ENCODE data around the gene CREB3L2.

Gene CREB3L2, protein sequence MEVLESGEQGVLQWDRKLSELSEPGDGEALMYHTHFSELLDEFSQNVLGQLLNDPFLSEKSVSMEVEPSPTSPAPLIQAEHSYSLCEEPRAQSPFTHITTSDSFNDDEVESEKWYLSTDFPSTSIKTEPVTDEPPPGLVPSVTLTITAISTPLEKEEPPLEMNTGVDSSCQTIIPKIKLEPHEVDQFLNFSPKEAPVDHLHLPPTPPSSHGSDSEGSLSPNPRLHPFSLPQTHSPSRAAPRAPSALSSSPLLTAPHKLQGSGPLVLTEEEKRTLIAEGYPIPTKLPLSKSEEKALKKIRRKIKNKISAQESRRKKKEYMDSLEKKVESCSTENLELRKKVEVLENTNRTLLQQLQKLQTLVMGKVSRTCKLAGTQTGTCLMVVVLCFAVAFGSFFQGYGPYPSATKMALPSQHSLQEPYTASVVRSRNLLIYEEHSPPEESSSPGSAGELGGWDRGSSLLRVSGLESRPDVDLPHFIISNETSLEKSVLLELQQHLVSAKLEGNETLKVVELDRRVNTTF

DNA sequence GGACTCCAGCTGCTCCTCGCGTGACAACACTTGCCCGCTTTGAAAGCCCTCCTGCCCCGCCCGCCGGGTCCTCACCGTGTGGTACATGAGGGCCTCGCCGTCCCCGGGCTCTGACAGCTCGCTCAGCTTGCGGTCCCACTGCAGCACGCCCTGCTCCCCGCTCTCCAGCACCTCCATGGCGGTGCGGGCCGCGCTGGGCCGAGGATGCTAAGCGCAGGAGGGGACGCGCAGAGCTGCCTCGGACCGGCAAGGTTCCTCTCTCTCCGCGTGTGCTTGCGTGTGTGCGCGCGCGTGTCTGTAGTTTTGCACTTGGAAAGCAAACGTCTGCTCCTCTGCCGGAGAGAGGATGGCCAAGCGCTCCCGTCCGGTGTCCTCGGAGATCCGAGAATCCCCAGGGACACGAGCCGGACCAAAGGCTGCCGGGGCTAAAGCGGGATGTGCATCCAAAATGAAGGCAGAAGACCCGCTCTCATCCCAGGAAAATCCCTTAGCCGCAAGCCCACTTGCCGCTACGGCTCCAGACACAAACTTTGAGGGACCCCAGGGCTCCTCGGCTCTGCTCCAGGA, at the start of gene CREB3L2:
CREB3L2 (minus strand) TSS at position 558 of the 567 bp plus-strand sequence; CDS start at position 177, 381 bp downstream.
- Histone ChIP-seq H3K4me2 (ENCODE audit: low read depth, low read length, poor library complexity, severe bottlenecking) (no peak within 1 kb of the TSS), H3K9me3 (ENCODE audit: insufficient read depth, low read length) (no peaks in the 10 kb centered on the region), H3F3A (ENCODE audit: insufficient read depth) (no peaks in the 10 kb centered on the region), H3K27me3 (ENCODE audit: low read length) (no peaks in the 10 kb centered on the region), H3K79me2 (ENCODE audit: insufficient read depth, low read length) (no peaks in the 10 kb centered on the region), H3K9me2 (replicated peaks; ENCODE audit: insufficient read depth, low read length) (no peaks in the 10 kb centered on the region), H3K27ac (ENCODE audit: low read depth, low read length) (no peak within 1 kb of the TSS), H3K9ac (ENCODE audit: low read length) (no peak within 1 kb of the TSS), H4K20me1 (ENCODE audit: low read depth, low read length) (no peaks in the 10 kb centered on the region), H3K36me3 (ENCODE audit: low read length) (no peaks in the 10 kb centered on the region), H3K4me3 (ENCODE audit: insufficient read depth, low read length, poor library complexity, severe bottlenecking) (no peak within 1 kb of the TSS), H2AFZ (ENCODE audit: low read depth, low read length, severe bottlenecking) (no peak within 1 kb of the TSS)
- TF ChIP-seq, protein P1, sequence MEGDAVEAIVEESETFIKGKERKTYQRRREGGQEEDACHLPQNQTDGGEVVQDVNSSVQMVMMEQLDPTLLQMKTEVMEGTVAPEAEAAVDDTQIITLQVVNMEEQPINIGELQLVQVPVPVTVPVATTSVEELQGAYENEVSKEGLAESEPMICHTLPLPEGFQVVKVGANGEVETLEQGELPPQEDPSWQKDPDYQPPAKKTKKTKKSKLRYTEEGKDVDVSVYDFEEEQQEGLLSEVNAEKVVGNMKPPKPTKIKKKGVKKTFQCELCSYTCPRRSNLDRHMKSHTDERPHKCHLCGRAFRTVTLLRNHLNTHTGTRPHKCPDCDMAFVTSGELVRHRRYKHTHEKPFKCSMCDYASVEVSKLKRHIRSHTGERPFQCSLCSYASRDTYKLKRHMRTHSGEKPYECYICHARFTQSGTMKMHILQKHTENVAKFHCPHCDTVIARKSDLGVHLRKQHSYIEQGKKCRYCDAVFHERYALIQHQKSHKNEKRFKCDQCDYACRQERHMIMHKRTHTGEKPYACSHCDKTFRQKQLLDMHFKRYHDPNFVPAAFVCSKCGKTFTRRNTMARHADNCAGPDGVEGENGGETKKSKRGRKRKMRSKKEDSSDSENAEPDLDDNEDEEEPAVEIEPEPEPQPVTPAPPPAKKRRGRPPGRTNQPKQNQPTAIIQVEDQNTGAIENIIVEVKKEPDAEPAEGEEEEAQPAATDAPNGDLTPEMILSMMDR (IDR thresholded peaks at IDR 0.05; ENCODE audit: insufficient read depth, low read length, poor library complexity, severe bottlenecking): no peak
- TF ChIP-seq EZH2phosphoT487 (conservative IDR thresholded peaks at IDR 0.05; ENCODE audit: low read length): no peak

DNA sequence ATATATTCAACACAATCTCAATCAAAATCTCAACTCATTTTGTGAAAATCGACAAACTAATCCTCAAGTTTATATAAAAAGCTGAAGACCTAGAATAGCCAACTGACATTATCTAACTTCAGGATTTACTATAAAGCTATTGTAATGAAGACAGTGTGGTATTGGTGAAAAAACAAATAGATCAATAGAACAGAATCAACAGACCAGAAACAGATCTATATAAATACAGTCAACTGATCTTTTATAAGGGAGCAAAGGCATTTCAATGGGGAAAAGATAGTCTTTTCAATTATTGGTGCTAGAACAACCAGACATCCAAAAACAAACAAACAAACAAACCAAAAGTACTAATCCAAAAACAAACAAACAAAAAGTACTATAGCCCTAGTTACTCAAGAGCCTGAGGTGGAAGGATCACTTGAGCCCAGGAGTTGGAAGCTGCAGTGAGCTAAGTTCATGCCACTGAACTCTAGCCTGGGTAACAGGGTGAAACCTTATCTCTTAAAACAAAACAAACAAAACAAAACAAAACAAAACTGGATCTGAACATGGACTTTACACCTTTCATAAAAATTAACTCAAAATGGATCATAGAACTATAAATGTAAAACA, 47.7 kb upstream of the CREB3L2 start:
- Histone ChIP-seq H3K9me3 (ENCODE audit: insufficient read depth, low read length) (no peaks in the 10 kb centered on the region), H3K27me3 (ENCODE audit: low read length) (no peaks in the 10 kb centered on the region), H3K36me3 (ENCODE audit: low read length) (no peaks in the 10 kb centered on the region), H3K79me2 (ENCODE audit: insufficient read depth, low read length) (no peaks in the 10 kb centered on the region), H3K9me2 (replicated peaks; ENCODE audit: insufficient read depth, low read length) (no peaks in the 10 kb centered on the region), H3K27ac (ENCODE audit: low read depth, low read length) (no peak overlapping the region), H3K4me3 (ENCODE audit: insufficient read depth, low read length, poor library complexity, severe bottlenecking) (no peak overlapping the region), H2AFZ (ENCODE audit: low read depth, low read length, severe bottlenecking) (no peak overlapping the region), H3K4me2 (ENCODE audit: low read depth, low read length, poor library complexity, severe bottlenecking) (no peak overlapping the region), H3K9ac (ENCODE audit: low read length) (no peak overlapping the region), H3F3A (ENCODE audit: insufficient read depth) (no peaks in the 10 kb centered on the region), H4K20me1 (ENCODE audit: low read depth, low read length) (no peaks in the 10 kb centered on the region)
- TF ChIP-seq, protein P1 (IDR thresholded peaks at IDR 0.05; ENCODE audit: insufficient read depth, low read length, poor library complexity, severe bottlenecking): no peak
- TF ChIP-seq EZH2phosphoT487 (conservative IDR thresholded peaks at IDR 0.05; ENCODE audit: low read length): no peak

DNA sequence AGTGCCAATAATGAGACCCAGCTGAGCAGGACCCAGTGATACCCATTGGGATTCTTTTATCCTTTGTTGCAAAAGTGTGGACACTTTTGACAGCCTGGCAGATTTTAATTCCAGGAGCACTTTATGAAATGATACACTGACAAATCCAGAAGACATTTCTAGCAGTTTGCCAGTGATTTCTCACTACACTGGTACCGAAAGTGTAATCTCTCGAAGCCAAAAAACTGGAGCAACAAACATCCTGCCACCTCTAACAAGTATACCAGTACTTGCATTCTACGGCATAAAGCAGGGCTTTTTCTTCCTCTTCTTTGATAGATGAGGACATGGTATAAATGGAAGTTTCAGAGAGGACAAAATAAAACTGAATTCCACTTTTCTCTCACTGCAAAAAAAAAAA, 46.0 kb upstream of the CREB3L2 start:
- no peak for TF ChIP-seq EZH2phosphoT487 (conservative IDR thresholded peaks at IDR 0.05; ENCODE audit: low read length)
- TF ChIP-seq, protein P1 (IDR thresholded peaks at IDR 0.05; ENCODE audit: insufficient read depth, low read length, poor library complexity, severe bottlenecking): no peak
- Histone ChIP-seq H3K27me3 (ENCODE audit: low read length) (no peaks in the 10 kb centered on the region), H3K4me2 (ENCODE audit: low read depth, low read length, poor library complexity, severe bottlenecking) (no peak overlapping the region), H3K27ac (ENCODE audit: low read depth, low read length) (no peak overlapping the region), H3K9me2 (replicated peaks; ENCODE audit: insufficient read depth, low read length) (no peaks in the 10 kb centered on the region), H3K79me2 (ENCODE audit: insufficient read depth, low read length) (no peaks in the 10 kb centered on the region), H3K36me3 (ENCODE audit: low read length) (no peaks in the 10 kb centered on the region), H3F3A (ENCODE audit: insufficient read depth) (no peaks in the 10 kb centered on the region), H3K4me3 (ENCODE audit: insufficient read depth, low read length, poor library complexity, severe bottlenecking) (no peak overlapping the region), H2AFZ (ENCODE audit: low read depth, low read length, severe bottlenecking) (no peak overlapping the region), H4K20me1 (ENCODE audit: low read depth, low read length) (no peaks in the 10 kb centered on the region), H3K9me3 (ENCODE audit: insufficient read depth, low read length) (no peaks in the 10 kb centered on the region), H3K9ac (ENCODE audit: low read length) (no peak overlapping the region)

Measured in SU-DHL-6 (cell line).